ENCODE measurements around the gene F13A1. TPM values are rescaled to one million over a fixed set of nuclear protein-coding genes. Genes with fewer than 3 reads are reported as not detected.
A peak's percentile ranks its signal among the peaks of the same experiment; 100 is the strongest.

Gene F13A1
- total RNA-seq, 1 donor from 2014 or later = 58.4 TPM

DNA sequence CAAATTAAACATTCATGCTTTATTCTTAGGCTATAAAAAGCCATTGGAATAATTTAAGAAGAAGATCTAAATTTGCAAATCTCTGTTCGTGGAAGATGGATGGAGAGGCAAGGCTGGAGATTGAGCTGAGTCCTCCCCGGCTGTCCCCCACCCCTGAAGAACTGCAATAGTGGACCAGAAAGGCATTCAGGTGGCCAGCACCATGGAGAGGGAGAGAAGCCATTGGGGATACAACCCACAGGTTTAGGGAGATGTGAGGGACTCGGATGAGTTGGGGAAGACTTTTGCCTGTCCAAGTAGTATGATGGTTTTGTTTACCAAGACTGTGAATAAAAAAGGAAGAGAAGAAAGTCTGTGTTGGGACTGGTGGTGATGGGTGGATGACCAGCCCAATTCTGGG is 120.8 kb downstream of the F13A1 start:
- intact Hi-C loops (cut with DNase I) = no loop called here
- TF ChIP-seq POLR2AphosphoS5 (IDR thresholded peaks at IDR 0.05; ENCODE audit: insufficient read depth in 1 of 2, low read depth in 1 of 2) (no peak), POLR2A (IDR thresholded peaks at IDR 0.05) (no peak)
- TF ChIP-seq, protein P1, sequence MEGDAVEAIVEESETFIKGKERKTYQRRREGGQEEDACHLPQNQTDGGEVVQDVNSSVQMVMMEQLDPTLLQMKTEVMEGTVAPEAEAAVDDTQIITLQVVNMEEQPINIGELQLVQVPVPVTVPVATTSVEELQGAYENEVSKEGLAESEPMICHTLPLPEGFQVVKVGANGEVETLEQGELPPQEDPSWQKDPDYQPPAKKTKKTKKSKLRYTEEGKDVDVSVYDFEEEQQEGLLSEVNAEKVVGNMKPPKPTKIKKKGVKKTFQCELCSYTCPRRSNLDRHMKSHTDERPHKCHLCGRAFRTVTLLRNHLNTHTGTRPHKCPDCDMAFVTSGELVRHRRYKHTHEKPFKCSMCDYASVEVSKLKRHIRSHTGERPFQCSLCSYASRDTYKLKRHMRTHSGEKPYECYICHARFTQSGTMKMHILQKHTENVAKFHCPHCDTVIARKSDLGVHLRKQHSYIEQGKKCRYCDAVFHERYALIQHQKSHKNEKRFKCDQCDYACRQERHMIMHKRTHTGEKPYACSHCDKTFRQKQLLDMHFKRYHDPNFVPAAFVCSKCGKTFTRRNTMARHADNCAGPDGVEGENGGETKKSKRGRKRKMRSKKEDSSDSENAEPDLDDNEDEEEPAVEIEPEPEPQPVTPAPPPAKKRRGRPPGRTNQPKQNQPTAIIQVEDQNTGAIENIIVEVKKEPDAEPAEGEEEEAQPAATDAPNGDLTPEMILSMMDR (IDR thresholded peaks at IDR 0.05) = no peak
- H3K4me3 ChIP-seq = no peak overlapping the region
- no peaks in the 10 kb centered on the region for H3K4me1 ChIP-seq
- no peaks in the 10 kb centered on the region for H3K27me3 ChIP-seq
- no peaks in the 10 kb centered on the region for H3K9me3 ChIP-seq
- no peak for DNase-seq (ENCODE audit: extremely low spot score in 2 of 2)
- no peak overlapping the region for H3K27ac ChIP-seq
- H3K36me3 ChIP-seq = no peaks in the 10 kb centered on the region

DNA sequence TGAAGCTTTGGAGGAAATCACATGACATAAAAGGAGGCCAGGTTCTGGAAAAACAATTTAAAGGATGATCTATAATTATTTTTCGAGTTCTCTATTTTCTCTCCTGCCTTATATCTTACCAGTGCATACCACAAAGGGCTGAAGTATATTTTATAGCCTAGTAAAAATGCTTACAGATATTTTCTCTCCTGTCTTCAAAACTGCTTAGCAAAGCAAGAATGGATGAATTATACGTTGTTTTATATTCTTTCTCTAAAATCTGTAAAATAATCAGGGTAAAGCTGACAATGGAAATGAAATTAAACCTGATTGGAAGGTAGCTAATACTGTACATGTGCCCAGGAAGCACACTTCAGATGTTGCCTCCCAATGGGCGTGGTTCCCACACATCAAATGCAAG is 123.7 kb downstream of the F13A1 start:
- H3K36me3 ChIP-seq = no peaks in the 10 kb centered on the region
- H3K27ac ChIP-seq = no peak overlapping the region
- H3K4me3 ChIP-seq = no peak overlapping the region
- no peaks in the 10 kb centered on the region for H3K9me3 ChIP-seq
- intact Hi-C loops (cut with DNase I) = no loop called here
- no peaks in the 10 kb centered on the region for H3K27me3 ChIP-seq
- no peaks in the 10 kb centered on the region for H3K4me1 ChIP-seq
- no peak for DNase-seq (ENCODE audit: extremely low spot score in 2 of 2)
- no peak for TF ChIP-seq POLR2A (IDR thresholded peaks at IDR 0.05)
- TF ChIP-seq POLR2AphosphoS5 (IDR thresholded peaks at IDR 0.05; ENCODE audit: insufficient read depth in 1 of 2, low read depth in 1 of 2) = no peak
- TF ChIP-seq, protein P1 (IDR thresholded peaks at IDR 0.05) = no peak

DNA sequence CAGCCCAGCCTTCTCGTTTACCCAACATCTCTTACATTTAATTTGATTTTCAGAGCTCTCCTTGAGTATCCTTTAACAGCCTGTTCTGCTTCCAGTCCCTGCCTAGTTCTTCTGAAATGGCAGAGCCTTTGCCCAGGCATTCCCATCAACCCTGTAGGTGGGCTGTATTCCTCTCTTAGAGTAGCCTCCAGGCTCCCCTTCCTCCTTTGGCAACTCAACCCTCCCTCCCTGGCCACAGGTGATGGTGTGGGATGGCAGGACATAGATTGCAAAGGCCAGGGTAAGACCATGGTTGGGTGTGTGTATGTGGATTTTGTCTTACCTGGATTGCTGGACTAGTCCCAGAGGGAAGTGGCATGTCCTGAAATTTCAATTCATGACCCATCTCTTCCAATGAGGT is 125.4 kb downstream of the F13A1 start:
- intact Hi-C loops (cut with DNase I) = no loop called here
- H3K27me3 ChIP-seq = no peaks in the 10 kb centered on the region
- no peaks in the 10 kb centered on the region for H3K36me3 ChIP-seq
- TF ChIP-seq, protein P1 (IDR thresholded peaks at IDR 0.05) = no peak
- no peak for TF ChIP-seq POLR2A (IDR thresholded peaks at IDR 0.05)
- no peak for TF ChIP-seq POLR2AphosphoS5 (IDR thresholded peaks at IDR 0.05; ENCODE audit: insufficient read depth in 1 of 2, low read depth in 1 of 2)
- DNase-seq (ENCODE audit: extremely low spot score in 2 of 2) = peak; percentile 65 to 72
- no peaks in the 10 kb centered on the region for H3K4me1 ChIP-seq
- no peak overlapping the region for H3K4me3 ChIP-seq
- H3K27ac ChIP-seq = no peak overlapping the region
- no peaks in the 10 kb centered on the region for H3K9me3 ChIP-seq

DNA sequence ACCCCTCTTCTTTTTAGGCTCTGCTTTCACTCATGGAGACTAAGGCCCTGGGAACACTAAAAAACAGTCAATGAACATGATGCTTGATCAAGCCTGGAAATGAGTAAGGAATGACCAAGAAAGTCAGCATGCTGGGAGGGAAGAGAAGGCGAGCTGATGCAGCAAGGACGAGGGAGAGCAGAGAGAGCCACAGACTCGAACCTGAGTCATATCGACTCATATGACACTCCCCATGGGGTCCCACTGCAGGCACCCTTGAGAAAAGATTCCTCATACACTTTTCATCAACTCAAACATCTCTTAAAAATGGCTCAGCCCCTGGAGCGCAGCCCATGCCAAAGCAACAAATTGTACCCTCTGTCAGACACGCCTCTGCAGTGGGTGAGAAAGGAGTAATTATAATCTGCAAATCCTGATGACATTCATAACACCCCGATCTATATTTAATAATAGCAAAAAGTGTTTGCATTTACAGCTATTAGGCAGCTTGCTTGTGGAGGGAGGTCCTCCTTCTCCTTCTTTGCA is 127.2 kb downstream of the F13A1 start:
- H3K27ac ChIP-seq = no peak overlapping the region
- H3K4me3 ChIP-seq = no peak overlapping the region
- no peaks in the 10 kb centered on the region for H3K9me3 ChIP-seq
- TF ChIP-seq, protein P1 (IDR thresholded peaks at IDR 0.05) = no peak
- TF ChIP-seq POLR2A (IDR thresholded peaks at IDR 0.05) = no peak
- no peak for TF ChIP-seq POLR2AphosphoS5 (IDR thresholded peaks at IDR 0.05; ENCODE audit: insufficient read depth in 1 of 2, low read depth in 1 of 2)
- no peaks in the 10 kb centered on the region for H3K27me3 ChIP-seq
- peak; percentile 20 to 55 for DNase-seq (ENCODE audit: extremely low spot score in 2 of 2)
- no peaks in the 10 kb centered on the region for H3K4me1 ChIP-seq
- intact Hi-C loops (cut with DNase I) = no loop called here
- H3K36me3 ChIP-seq = no peaks in the 10 kb centered on the region

DNA sequence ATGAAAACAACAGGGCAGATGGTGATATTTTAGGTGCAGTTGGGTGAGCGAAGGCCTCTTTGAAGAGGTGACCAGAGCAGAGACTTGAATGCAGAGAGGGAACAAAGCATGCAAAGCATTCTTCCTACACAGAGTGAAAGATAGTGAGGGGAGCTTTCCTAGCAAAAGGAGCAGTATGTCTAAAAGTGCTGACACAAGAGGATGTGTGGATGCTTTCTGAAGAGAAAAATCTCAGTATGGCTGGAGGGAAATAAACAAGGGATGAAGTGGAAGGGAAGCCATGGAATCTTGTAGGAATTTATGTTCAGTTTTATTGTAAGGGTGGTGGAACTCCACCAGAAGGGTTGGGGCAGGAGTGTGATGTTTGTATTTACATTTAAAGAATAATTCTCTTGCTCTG is 128.6 kb downstream of the F13A1 start:
- Histone ChIP-seq H3K4me3 (no peak overlapping the region), H3K27me3 (no peaks in the 10 kb centered on the region), H3K27ac (no peak overlapping the region), H3K4me1 (no peaks in the 10 kb centered on the region), H3K9me3 (no peaks in the 10 kb centered on the region), H3K36me3 (no peaks in the 10 kb centered on the region)
- no peak for DNase-seq (ENCODE audit: extremely low spot score in 2 of 2)
- TF ChIP-seq, protein P1 (IDR thresholded peaks at IDR 0.05) = no peak
- no peak for TF ChIP-seq POLR2A (IDR thresholded peaks at IDR 0.05)
- no peak for TF ChIP-seq POLR2AphosphoS5 (IDR thresholded peaks at IDR 0.05; ENCODE audit: insufficient read depth in 1 of 2, low read depth in 1 of 2)
- intact Hi-C loops (cut with DNase I) = no loop called here

All from vagina (tissue), 2 donors.